ENCODE results near the gene GRIK2.

The GRIK2 gene

GRCh38 chr6:101462576-101462975 lies 69.1 kb downstream of the GRIK2 start:
- no peak for DNase-seq

DNA sequence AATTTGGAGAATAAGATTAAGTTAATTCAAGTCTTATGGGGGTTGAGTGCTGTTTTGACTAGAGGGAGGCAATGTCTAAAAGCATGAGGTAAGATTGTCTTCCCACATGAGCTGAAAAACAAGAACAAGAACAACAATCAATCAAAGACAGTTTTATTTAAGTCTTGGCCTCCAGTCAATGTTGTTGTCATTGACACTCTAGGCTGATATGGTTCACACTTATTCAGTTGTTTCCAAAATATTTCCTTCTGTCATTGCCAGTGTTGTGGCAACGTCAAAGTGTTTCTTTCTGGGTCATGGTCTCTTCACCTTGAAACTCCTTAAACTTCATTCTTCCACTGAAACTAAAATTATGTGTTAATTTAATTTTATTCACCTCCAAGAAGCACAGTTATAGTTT lies 72.4 kb downstream of the GRIK2 start:
- DNase-seq = no peak

- DNase-seq = no peak
Measured at GRCh38 chr6:101477436-101477835, 83.9 kb downstream of the GRIK2 start.

DNA sequence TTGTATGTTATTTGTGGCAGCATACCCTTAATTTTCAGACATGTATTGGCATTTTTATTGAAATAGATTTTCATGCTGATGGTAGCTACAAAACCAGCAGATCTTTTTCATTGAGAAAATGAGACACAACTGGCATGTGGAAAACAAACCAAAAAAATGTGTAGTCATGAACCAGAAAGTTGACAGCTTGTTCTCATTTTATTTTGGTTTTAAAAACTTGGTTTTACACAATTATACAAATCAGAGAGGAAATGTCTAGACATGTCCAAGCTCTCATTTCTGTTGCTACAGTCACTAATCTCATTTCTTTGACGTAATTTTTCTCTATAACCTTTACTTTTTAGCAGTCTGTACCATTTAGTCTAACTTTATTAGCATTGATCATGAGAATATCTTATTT lies 85.4 kb downstream of the GRIK2 start:
- DNase-seq = no peak

GRCh38 chr6:101482606-101483005 lies 89.1 kb downstream of the GRIK2 start:
- DNase-seq = no peak

DNA sequence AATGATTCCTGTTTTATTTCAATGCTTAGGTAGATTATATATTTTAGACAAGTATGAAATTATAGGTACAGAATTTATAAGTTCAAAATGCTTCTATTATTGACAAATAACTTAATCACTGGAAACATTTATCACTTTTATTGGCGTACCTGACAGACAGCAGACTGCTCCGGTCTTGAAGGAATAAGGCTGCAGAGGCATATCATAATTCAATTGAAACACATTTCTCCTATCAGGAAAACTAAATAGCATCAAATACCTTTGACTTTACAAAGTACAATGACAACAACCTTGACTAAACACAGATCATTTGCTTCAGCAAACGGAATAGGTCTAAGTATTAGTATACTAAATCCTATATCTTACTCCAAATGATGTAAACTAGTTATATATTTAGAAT lies 91.3 kb downstream of the GRIK2 start:
- DNase-seq = no peak

- no peak for DNase-seq
Measured at GRCh38 chr6:101486124-101486523, 92.6 kb downstream of the GRIK2 start.

DNA sequence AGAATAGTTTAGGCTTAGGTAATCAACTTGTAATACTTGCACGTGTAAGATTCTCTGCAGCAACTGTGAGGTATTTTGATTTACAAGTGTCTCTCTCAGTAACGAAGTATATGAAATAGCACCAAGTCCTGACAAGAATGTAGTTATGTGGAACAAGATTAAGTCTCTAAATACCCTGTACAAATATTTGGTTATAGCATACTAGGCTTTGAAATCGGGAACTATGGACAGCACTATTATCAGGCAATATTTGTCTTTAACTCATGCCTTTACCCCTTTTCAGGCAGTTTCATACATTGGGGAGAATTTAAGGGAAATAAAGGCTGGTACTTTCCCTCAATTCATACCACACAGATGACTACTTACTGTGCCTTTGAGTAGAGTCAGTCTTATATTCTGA lies 93.2 kb downstream of the GRIK2 start:
- no peak for DNase-seq

DNA sequence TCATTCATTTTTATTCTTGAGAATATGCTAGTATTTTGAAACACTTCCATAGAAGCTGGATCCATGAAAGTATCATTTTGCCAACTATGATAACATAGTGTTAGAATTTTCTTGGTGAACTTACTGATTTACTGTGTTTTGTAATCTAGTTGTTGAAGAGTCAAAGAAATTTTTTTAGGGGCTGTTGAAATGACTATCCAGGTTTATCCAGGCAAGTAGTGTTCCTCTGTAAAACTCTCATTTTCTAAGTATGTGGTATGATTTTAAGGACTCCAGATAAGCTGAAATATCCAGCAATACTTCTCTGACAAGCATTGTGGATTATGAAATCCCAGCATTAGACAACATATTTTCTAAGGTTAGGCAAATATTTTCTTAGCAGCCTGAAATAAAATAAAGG lies 95.9 kb downstream of the GRIK2 start:
- no peak for DNase-seq

- DNase-seq = no peak
Measured at GRCh38 chr6:101490857-101491256, 97.3 kb downstream of the GRIK2 start.

DNA sequence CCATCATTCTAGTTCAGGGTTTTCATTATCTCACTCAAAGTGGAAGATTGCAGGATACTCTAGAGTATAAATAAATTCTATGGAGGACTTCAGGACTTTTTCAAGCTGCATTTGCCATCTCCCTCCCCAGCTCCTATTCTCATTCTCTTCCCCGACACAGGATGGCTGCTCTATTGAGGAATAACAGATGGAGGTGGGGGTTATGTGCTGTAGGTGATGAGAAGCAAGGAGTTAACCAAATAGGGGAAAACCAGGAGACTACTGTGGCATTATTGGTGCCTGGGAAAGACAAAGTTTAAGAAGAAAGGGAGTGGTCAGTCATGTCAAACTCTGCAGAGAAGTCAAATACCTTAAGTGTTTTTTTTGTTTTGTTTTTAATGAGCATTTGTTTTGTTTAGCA lies 109.3 kb downstream of the GRIK2 start:
- DNase-seq = no peak

DNA sequence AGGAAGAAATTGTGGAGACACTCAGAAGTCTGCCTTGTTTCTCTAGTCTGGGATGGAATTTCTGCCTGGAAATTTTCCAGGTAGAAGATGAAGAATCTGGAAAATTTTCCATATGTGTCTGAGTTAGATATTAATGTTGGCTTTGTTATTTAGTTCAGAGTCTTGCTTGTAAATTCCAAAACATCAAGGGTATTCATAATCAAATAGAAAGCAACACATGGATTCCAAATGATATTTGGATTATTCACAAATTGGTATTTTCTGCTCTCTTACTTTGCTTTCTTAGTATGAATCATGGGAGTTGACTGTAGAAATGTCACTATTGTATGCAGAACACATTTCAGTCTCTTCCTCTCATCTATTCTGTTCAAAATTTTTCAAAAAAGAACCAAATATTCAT lies 116.0 kb downstream of the GRIK2 start:
- no peak for DNase-seq

DNA sequence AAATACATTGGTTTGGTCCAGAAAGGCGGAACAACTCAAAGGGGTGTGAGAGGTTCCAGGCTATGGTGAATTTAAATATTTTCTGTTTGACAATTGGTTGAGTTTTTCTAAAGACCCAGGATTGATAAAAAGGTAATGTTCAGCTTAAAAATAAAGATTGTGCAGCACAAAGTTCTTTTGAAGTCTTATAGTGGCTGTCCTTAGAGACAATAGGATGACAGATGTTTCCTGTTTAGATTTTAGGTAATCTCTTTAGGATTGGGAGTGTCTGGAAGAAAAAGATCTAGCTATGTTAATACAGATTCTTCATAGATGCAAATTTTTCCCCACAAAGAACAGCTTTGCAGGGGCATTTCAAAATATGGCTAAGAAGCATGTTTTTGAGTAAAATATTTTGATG lies 119.7 kb downstream of the GRIK2 start:
- no peak for DNase-seq

- DNase-seq = no peak
Measured at GRCh38 chr6:101516578-101516977, 123.1 kb downstream of the GRIK2 start.

DNA sequence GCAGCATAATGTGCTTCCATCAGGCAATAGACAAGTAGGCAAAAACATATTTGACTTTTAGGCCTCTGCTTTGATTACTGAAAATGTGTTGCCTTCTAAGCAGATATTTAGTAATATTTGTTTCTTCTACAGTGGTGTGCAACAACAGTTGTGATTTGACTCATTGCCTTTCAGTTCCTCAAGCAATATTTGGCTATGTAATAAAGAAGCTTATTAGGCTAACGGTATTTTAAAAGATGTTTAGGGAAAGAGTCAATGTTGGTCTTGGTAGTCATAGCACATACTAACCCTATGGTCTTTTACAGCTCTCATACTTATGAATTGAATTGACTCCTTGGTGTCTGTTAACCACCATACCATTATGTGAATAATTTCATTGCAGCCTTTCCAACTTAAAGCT lies 124.1 kb downstream of the GRIK2 start:
- no peak for DNase-seq

DNA sequence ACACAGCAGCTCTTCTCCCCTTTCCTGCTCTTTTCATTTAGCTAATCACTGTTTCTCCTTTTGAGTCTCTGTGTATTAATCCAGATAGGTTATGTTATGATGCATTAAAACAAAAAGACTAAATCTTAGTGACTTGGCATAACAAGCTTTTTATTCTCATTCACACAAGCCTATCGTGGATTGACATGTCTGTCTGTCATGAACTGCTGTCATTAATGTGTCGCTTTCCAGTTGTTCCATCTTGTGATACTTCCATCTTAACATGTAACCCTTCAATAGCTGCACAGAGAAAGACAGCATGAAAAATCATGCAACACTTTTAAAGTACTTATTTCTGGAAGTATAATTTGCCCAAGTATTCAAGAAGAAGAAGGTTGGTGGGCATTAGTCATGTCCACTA lies 128.7 kb downstream of the GRIK2 start:
- no peak for DNase-seq

GRCh38 chr6:101527467-101527866 lies 134.0 kb downstream of the GRIK2 start:
- DNase-seq = no peak

DNA sequence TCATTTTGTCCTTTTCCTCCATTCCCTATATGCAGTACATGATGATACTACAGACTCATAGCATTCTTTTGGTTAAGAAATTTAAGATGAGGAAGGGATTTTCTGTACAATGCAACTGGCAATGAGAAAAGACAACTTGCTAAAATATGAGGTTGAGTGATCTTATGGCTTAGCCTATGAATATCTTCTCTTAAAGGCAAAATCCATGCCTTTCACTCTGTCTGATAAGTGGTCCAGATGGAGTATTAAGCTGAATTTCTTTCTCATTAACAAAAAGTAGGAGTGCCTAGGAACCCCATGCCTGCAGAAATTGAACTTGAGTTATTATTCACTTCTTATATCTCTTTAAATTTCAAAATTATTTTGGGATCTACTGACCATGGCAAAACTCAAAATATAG lies 135.3 kb downstream of the GRIK2 start:
- no peak for DNase-seq

DNA sequence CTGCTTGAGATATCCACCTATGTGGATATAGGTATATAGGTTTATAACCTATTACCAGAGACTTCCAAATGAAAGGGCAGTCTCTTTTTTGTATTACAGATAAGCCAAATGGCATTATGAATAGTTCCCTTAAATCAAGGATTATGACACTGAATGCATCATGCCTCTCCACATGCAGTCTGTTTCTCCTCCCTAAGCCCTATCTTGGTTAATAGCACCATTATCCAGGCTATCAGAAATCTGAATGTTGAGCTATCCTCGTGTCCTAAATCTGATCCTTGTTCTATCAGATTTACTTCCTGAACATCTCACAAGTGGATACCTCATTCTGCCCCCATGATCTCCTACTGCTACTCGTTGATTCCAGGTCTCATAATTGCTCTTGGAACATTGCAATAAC lies 138.0 kb downstream of the GRIK2 start:
- DNase-seq = no peak

GRCh38 chr6:101534386-101534785 lies 140.9 kb downstream of the GRIK2 start:
- no peak for DNase-seq

GRCh38 chr6:101534821-101535220 lies 141.3 kb downstream of the GRIK2 start:
- DNase-seq = no peak

GRCh38 chr6:101537753-101538316 lies 144.3 kb downstream of the GRIK2 start:
- no peak for DNase-seq

DNA sequence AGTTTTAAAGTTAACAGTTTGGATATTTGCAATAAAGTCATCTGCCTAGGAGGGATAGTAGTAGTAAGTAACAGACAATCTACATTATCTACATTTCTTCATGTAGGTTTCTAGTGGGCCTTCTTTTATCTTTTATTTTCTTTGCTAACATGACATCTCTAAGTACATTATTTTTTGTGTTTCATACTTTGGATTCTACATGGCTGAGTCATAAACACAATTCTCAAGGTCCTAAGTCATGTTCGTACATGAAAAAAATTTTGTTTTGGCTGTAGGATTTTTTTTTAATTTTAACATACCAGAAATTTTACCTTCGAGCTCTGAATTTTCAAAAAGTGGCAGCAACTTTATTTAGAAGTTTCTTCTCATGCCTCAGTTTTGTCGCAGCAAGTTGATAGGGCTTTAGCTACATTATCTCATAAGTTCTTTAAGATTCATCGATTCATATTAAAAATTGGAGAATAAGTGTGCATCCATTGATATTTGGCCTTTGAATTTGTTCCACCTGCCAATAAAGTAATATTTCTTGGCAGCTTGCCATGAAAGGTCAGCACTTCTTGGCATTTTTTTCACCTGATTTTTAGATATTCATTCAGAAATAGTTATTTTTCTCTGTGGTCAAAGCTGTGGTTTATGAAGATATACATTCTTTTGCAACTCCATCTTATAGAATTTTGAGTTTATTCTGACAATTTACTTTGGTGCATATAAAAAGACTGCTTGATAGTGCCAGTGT lies 146.2 kb downstream of the GRIK2 start:
- DNase-seq = no peak

- DNase-seq = no peak
Measured at GRCh38 chr6:101541894-101542293, 148.4 kb downstream of the GRIK2 start.

GRCh38 chr6:101543796-101544195 lies 150.3 kb downstream of the GRIK2 start:
- no peak for DNase-seq

All from activated naive CD4-positive, alpha-beta T cell treated with anti-CD3 and anti-CD28 coated beads, Interleukin-2, amount 50 U/mL, for 16 hours (primary cell).